Measurements from ENCODE around the gene CAP2.

Gene CAP2

GRCh38 chr6:17511084-17511483, 117.7 kb downstream of the CAP2 start:
- Histone ChIP-seq H3K27me3 (ENCODE audit: insufficient read depth, low read length) (no peaks in the 10 kb centered on the region), H3K27ac (ENCODE audit: low read depth, low read length, poor library complexity, severe bottlenecking) (no peak overlapping the region), H3K79me2 (ENCODE audit: insufficient read depth, low read length) (no peaks in the 10 kb centered on the region), H3F3A (ENCODE audit: insufficient read depth, low read length) (no peaks in the 10 kb centered on the region), H3K4me2 (ENCODE audit: low read length) (no peak overlapping the region), H3K9me3 (ENCODE audit: low read length) (no peaks in the 10 kb centered on the region), H3K4me3 (ENCODE audit: low read depth, low read length, poor library complexity, severe bottlenecking) (no peak overlapping the region), H4K20me1 (ENCODE audit: insufficient read depth, low read length) (no peaks in the 10 kb centered on the region), H2AFZ (ENCODE audit: low read length) (no peak overlapping the region), H3K9ac (ENCODE audit: low read length) (no peak overlapping the region), H3K4me1 (ENCODE audit: insufficient read depth, low read length, severe bottlenecking) (no peaks in the 10 kb centered on the region), H3K9me2 (ENCODE audit: low read depth, low read length) (no peaks in the 10 kb centered on the region), H3K36me3 (ENCODE audit: insufficient read depth, low read length) (no peaks in the 10 kb centered on the region)
- no peak for TF ChIP-seq CTCF (IDR thresholded peaks at IDR 0.05; ENCODE audit: low read length)
- TF ChIP-seq EZH2 (IDR thresholded peaks at IDR 0.05; ENCODE audit: borderline replicate concordance, low read length), result no peak

- H3K9ac ChIP-seq (ENCODE audit: low read length), result no peak overlapping the region
- TF ChIP-seq EZH2 (IDR thresholded peaks at IDR 0.05; ENCODE audit: borderline replicate concordance, low read length), result no peak
- TF ChIP-seq CTCF (IDR thresholded peaks at IDR 0.05; ENCODE audit: low read length), result no peak
- no peak overlapping the region for H3K4me3 ChIP-seq (ENCODE audit: low read depth, low read length, poor library complexity, severe bottlenecking)
- H2AFZ ChIP-seq (ENCODE audit: low read length), result no peak overlapping the region
- no peaks in the 10 kb centered on the region for H3F3A ChIP-seq (ENCODE audit: insufficient read depth, low read length)
- H3K4me2 ChIP-seq (ENCODE audit: low read length), result no peak overlapping the region
- no peaks in the 10 kb centered on the region for H3K36me3 ChIP-seq (ENCODE audit: insufficient read depth, low read length)
- no peaks in the 10 kb centered on the region for H3K9me3 ChIP-seq (ENCODE audit: low read length)
- no peaks in the 10 kb centered on the region for H3K4me1 ChIP-seq (ENCODE audit: insufficient read depth, low read length, severe bottlenecking)
- H3K27ac ChIP-seq (ENCODE audit: low read depth, low read length, poor library complexity, severe bottlenecking), result no peak overlapping the region
- H4K20me1 ChIP-seq (ENCODE audit: insufficient read depth, low read length), result no peaks in the 10 kb centered on the region
- no peaks in the 10 kb centered on the region for H3K27me3 ChIP-seq (ENCODE audit: insufficient read depth, low read length)
- no peaks in the 10 kb centered on the region for H3K79me2 ChIP-seq (ENCODE audit: insufficient read depth, low read length)
- no peaks in the 10 kb centered on the region for H3K9me2 ChIP-seq (ENCODE audit: low read depth, low read length)
These were observed 118.2 kb downstream of the CAP2 start for GRCh38 chr6:17511580-17511979.

- H3K4me1 ChIP-seq (ENCODE audit: insufficient read depth, low read length, severe bottlenecking), result no peaks in the 10 kb centered on the region
- no peaks in the 10 kb centered on the region for H3K27me3 ChIP-seq (ENCODE audit: insufficient read depth, low read length)
- no peaks in the 10 kb centered on the region for H3K9me3 ChIP-seq (ENCODE audit: low read length)
- no peaks in the 10 kb centered on the region for H3K79me2 ChIP-seq (ENCODE audit: insufficient read depth, low read length)
- H4K20me1 ChIP-seq (ENCODE audit: insufficient read depth, low read length), result no peaks in the 10 kb centered on the region
- H3K4me2 ChIP-seq (ENCODE audit: low read length), result no peak overlapping the region
- no peak overlapping the region for H2AFZ ChIP-seq (ENCODE audit: low read length)
- no peak for TF ChIP-seq CTCF (IDR thresholded peaks at IDR 0.05; ENCODE audit: low read length)
- TF ChIP-seq EZH2 (IDR thresholded peaks at IDR 0.05; ENCODE audit: borderline replicate concordance, low read length), result no peak
- H3K36me3 ChIP-seq (ENCODE audit: insufficient read depth, low read length), result no peaks in the 10 kb centered on the region
- H3K9ac ChIP-seq (ENCODE audit: low read length), result no peak overlapping the region
- no peak overlapping the region for H3K4me3 ChIP-seq (ENCODE audit: low read depth, low read length, poor library complexity, severe bottlenecking)
- H3K27ac ChIP-seq (ENCODE audit: low read depth, low read length, poor library complexity, severe bottlenecking), result no peak overlapping the region
- H3F3A ChIP-seq (ENCODE audit: insufficient read depth, low read length), result no peaks in the 10 kb centered on the region
- H3K9me2 ChIP-seq (ENCODE audit: low read depth, low read length), result no peaks in the 10 kb centered on the region
These were observed 125.7 kb downstream of the CAP2 start for GRCh38 chr6:17519120-17519519.

All from OCI-LY1 (cell line).